ENCODE measurements around the gene COL6A5. TPM values are rescaled to one million over a fixed set of nuclear protein-coding genes. Genes with fewer than 3 reads are reported as not detected.

COL6A5 gene
- total and polyA plus RNA-seq, 10 of the 15 experiments (the other 5 are each of a cell fraction or from before 2014, with no cell fraction given) = 0.04 to 0.11 TPM; not detected in 8

DNA sequence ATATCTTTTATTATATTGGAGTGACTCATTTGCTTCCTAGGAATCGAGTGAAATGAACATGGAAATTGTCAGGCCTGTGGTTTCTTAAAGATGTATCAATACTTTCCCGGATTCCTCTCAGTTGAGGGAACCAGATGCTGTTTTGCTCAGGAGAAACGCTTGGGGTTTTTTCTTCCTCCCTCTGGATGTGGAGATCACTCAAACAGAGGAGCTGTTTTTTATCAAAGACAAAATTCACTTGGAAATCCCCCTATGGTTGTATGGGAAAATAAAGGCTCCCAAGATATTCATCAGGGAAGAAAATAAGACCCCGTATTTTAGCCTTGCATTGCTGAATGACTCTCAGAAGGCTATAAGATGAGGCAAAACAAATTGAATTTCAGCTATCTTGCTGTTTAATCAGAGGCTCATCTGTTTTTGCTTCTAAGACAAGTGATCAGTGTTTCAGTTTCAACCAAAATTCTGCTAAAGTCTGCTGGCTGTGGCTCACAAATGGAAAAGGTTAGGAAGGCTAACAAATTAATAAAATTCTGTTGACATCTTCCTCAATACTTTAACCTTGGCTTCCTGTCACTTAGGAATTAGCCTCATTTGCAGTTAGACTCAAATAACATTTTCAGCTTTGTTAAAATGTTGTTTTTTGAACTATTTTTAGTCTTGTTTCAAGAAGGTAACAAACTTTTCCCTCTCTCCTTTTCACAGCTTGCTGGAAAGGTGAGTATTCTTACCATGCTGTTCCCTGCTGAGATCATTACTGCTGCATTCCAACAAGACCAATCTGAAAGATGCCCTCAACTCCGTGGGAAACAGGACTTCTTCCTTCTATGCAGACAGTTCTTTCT, 83.6 kb downstream of the COL6A5 start:
- no TSS peak for BruUV-seq (replicated peaks)
- no peak overlapping the region for H3K4me2 ChIP-seq (ENCODE audit: control insufficient read depth, insufficient read depth)
- no peaks in the 10 kb centered on the region for H3K4me1 ChIP-seq (ENCODE audit: control insufficient read depth, insufficient read depth, low read length)
- ChIA-PET RAD21 (ENCODE audit: unreplicated experiment) (no interaction called here), POLR2A (no interaction called here), SMC1A (ENCODE audit: uncharacterized antibody, unreplicated experiment) (no interaction called here), CTCF (no interaction called here)
- no peaks in the 10 kb centered on the region for H3K9me3 ChIP-seq (replicated peaks; ENCODE audit: control insufficient read depth, insufficient read depth, low read length)
- H3K27me3 ChIP-seq (replicated peaks in 1 of 2; ENCODE audit: control insufficient read depth in 2 of 2, insufficient read depth in 2 of 2, low read length in 1 of 2) = no peaks in the 10 kb centered on the region; a peak in 3 of 4 replicates
- H4K20me1 ChIP-seq (ENCODE audit: control insufficient read depth, insufficient read depth) = no peaks in the 10 kb centered on the region
- intact Hi-C loops (cut with micrococcal nuclease; ENCODE audit: unreplicated experiment) (no loop called here), in situ Hi-C loops (cut with MboI) (no loop called here)
- H3K4me3 ChIP-seq = no peak overlapping the region
- H2AFZ ChIP-seq (ENCODE audit: control insufficient read depth, low read depth, low read length) = no peak overlapping the region
- DNase-seq (ENCODE audit: low read depth, low spot score) = no peak
- ATAC-seq = no peak
- H3K79me2 ChIP-seq (ENCODE audit: control insufficient read depth, insufficient read depth, low read length) = no peaks in the 10 kb centered on the region
- no peak overlapping the region for H3K27ac ChIP-seq (ENCODE audit: control insufficient read depth, insufficient read depth)
- 8% methylated on average over 5 of the region's 5 CpGs for WGBS (ENCODE audit: insufficient coverage, insufficient replicate concordance, low lambda C conversion rate, missing lambda C conversion rate)
- H3K9ac ChIP-seq (ENCODE audit: control insufficient read depth, insufficient read depth, low read length) = no peak overlapping the region
- no peak for TF ChIP-seq WRNIP1 (IDR thresholded peaks at IDR 0.05; ENCODE audit: borderline replicate concordance, low read depth, low read length)
- TF ChIP-seq CEBPB (IDR thresholded peaks at IDR 0.05; ENCODE audit: borderline replicate concordance in 1 of 2, low read depth in 2 of 2, low read length in 2 of 2) = no peak
- TF ChIP-seq MEF2A (IDR thresholded peaks at IDR 0.05; ENCODE audit: insufficient read depth, low read depth, low read length) = no peak
- TF ChIP-seq, protein P1, sequence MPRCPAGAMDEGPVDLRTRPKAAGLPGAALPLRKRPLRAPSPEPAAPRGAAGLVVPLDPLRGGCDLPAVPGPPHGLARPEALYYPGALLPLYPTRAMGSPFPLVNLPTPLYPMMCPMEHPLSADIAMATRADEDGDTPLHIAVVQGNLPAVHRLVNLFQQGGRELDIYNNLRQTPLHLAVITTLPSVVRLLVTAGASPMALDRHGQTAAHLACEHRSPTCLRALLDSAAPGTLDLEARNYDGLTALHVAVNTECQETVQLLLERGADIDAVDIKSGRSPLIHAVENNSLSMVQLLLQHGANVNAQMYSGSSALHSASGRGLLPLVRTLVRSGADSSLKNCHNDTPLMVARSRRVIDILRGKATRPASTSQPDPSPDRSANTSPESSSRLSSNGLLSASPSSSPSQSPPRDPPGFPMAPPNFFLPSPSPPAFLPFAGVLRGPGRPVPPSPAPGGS (IDR thresholded peaks at IDR 0.05; ENCODE audit: borderline replicate concordance, insufficient read depth, low read depth, low read length, poor library complexity, severe bottlenecking) = no peak
- TF ChIP-seq, protein P2, sequence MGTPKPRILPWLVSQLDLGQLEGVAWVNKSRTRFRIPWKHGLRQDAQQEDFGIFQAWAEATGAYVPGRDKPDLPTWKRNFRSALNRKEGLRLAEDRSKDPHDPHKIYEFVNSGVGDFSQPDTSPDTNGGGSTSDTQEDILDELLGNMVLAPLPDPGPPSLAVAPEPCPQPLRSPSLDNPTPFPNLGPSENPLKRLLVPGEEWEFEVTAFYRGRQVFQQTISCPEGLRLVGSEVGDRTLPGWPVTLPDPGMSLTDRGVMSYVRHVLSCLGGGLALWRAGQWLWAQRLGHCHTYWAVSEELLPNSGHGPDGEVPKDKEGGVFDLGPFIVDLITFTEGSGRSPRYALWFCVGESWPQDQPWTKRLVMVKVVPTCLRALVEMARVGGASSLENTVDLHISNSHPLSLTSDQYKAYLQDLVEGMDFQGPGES (IDR thresholded peaks at IDR 0.05) = no peak
- TF ChIP-seq KAT2A (conservative IDR thresholded peaks at IDR 0.05; ENCODE audit: control insufficient read depth, low read depth, low read length) = no peak
- no peak for TF ChIP-seq JUNB (IDR thresholded peaks at IDR 0.05)
- TF ChIP-seq, protein P3, sequence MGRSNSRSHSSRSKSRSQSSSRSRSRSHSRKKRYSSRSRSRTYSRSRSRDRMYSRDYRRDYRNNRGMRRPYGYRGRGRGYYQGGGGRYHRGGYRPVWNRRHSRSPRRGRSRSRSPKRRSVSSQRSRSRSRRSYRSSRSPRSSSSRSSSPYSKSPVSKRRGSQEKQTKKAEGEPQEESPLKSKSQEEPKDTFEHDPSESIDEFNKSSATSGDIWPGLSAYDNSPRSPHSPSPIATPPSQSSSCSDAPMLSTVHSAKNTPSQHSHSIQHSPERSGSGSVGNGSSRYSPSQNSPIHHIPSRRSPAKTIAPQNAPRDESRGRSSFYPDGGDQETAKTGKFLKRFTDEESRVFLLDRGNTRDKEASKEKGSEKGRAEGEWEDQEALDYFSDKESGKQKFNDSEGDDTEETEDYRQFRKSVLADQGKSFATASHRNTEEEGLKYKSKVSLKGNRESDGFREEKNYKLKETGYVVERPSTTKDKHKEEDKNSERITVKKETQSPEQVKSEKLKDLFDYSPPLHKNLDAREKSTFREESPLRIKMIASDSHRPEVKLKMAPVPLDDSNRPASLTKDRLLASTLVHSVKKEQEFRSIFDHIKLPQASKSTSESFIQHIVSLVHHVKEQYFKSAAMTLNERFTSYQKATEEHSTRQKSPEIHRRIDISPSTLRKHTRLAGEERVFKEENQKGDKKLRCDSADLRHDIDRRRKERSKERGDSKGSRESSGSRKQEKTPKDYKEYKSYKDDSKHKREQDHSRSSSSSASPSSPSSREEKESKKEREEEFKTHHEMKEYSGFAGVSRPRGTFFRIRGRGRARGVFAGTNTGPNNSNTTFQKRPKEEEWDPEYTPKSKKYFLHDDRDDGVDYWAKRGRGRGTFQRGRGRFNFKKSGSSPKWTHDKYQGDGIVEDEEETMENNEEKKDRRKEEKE (IDR thresholded peaks at IDR 0.05) = no peak
- no peak for TF ChIP-seq IRF4 (IDR thresholded peaks at IDR 0.05; ENCODE audit: low read depth, low read length)
- TF ChIP-seq YY1 (IDR thresholded peaks at IDR 0.05; ENCODE audit: low read depth, low read length) = no peak
- TF ChIP-seq ZNF384 (IDR thresholded peaks at IDR 0.05; ENCODE audit: borderline replicate concordance, low read depth, low read length) = no peak
- TF ChIP-seq, protein P4, sequence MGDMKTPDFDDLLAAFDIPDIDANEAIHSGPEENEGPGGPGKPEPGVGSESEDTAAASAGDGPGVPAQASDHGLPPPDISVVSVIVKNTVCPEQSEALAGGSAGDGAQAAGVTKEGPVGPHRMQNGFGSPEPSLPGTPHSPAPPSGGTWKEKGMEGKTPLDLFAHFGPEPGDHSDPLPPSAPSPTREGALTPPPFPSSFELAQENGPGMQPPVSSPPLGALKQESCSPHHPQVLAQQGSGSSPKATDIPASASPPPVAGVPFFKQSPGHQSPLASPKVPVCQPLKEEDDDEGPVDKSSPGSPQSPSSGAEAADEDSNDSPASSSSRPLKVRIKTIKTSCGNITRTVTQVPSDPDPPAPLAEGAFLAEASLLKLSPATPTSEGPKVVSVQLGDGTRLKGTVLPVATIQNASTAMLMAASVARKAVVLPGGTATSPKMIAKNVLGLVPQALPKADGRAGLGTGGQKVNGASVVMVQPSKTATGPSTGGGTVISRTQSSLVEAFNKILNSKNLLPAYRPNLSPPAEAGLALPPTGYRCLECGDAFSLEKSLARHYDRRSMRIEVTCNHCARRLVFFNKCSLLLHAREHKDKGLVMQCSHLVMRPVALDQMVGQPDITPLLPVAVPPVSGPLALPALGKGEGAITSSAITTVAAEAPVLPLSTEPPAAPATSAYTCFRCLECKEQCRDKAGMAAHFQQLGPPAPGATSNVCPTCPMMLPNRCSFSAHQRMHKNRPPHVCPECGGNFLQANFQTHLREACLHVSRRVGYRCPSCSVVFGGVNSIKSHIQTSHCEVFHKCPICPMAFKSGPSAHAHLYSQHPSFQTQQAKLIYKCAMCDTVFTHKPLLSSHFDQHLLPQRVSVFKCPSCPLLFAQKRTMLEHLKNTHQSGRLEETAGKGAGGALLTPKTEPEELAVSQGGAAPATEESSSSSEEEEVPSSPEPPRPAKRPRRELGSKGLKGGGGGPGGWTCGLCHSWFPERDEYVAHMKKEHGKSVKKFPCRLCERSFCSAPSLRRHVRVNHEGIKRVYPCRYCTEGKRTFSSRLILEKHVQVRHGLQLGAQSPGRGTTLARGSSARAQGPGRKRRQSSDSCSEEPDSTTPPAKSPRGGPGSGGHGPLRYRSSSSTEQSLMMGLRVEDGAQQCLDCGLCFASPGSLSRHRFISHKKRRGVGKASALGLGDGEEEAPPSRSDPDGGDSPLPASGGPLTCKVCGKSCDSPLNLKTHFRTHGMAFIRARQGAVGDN (IDR thresholded peaks at IDR 0.05) = no peak
- H3K36me3 ChIP-seq (ENCODE audit: control insufficient read depth in 2 of 2, insufficient read depth in 2 of 2, low read length in 1 of 2) = no peaks in the 10 kb centered on the region
- no peak for FAIRE-seq

Data from GM12878 (cell line).